HG02884 (cell line): ENCODE data around the gene CST7.
"Not testable (repeated sequence)": the region's sequence is repeated elsewhere in the genome, so short reads cannot be mapped to it uniquely, and the experiment has no call there.

ENCODE experiments used
- ATAC-seq: cut with Tn5 transposase; IDR thresholded peaks from one replicate; pipeline ENCODE4 v1.9.1; 2021; ENCODE audit warnings: mild to moderate bottlenecking, moderate library complexity; ENCODE audit not compliant: unreplicated experiment

CST7 gene, protein sequence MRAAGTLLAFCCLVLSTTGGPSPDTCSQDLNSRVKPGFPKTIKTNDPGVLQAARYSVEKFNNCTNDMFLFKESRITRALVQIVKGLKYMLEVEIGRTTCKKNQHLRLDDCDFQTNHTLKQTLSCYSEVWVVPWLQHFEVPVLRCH

DNA sequence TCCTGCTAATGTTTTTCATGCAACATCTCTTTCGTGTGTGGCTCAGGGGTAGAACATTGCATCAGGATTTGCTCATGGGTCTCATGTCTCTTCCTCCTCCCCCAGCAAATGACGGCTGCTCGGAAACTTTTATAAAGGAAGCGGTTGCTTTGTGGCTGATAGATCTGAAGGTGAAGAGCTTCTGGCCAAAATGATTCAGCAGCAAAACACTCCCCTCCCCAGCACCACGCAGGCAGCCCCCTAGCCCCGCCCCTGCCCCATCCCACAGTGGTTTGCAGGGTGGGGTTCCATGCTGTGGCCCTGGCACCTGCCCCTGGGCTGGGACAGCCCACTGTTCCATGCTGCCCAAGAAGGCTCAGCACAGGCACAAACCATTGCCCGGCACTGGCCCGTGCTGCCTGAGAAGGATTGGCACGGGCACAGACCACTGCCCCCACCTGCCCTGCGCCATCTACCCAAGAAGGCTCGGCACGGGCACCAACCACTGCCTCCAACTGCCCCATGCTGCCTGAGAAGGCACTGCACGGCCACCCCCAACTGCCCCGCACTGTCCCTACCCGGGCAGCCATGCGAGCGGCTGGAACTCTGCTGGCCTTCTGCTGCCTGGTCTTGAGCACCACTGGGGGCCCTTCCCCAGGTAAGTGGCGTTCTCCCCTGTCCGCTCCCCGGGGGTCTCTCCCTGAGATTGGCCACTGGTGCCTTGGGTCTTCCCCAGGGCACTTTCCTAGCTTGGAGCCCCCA is at the start of gene CST7:
TSS of gene CST7 (plus strand) at position 331 of the 741 bp plus-strand sequence. CDS start at position 568, 237 bp downstream.
- ATAC-seq, result peak; percentile 56

DNA sequence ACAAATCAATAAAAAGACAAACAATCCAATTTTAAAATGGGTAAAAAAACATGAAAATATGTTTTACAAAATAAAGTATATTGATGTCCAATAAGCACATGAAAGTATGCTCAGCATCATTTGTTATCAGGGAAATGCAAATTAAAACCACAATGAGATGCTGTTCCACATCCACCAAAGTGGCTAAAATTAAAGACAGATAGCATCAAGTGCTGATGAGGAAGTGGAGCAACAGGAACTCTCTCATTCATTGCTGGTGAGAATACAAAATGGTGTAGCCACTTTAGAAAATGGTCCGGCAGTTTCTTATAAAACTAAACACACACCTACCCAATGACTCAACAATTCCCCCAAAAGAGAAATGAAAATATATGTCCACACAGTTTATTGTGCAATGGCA is 42.3 kb upstream of the CST7 start:
- no peak for ATAC-seq

- ATAC-seq, result no peak
These were observed 40.4 kb upstream of the CST7 start for GRCh38 chr20:24908642-24909041.

GRCh38 chr20:24909086-24909780 is 39.8 kb upstream of the CST7 start:
- no peak for ATAC-seq

DNA sequence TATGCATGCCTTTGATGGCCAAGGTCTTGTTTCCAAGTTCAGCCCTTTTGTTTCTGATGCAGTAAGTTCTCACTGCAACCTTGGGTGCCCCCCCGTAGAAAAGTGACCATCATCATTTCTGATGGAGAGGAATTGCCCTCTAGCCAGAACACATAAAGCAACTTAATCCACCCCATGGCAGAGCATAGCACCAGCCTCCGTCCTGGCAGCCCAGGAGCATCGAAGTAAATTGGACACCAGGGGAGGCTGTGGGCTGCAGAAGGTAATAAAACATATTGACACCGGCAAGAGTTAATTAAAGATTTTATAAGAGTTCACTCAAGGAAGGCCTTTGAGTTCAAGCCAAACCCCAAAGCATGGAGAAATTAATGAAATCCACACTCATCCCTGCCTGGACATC is 39.2 kb upstream of the CST7 start:
- no peak for ATAC-seq

GRCh38 chr20:24910461-24910860 is 38.6 kb upstream of the CST7 start:
- no peak for ATAC-seq

DNA sequence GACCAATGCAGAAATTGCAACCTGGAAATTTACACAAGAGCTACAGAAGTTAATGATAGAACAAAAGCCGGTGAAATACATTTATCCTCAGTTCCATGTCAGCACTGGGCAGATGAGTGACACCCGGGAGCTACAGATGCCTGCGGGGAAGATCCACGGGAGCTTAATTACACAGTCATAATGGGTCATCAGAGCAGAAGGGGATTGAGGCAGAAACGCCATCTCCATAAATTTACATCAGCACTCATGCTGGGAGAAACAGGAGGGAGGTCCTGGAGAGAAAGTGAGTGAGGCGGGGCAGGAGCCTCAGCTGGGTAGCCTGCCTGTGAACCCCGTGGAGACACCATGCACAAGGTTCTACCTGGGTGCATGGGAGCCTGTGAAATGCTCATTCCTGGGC is 37.6 kb upstream of the CST7 start:
- ATAC-seq, result no peak

DNA sequence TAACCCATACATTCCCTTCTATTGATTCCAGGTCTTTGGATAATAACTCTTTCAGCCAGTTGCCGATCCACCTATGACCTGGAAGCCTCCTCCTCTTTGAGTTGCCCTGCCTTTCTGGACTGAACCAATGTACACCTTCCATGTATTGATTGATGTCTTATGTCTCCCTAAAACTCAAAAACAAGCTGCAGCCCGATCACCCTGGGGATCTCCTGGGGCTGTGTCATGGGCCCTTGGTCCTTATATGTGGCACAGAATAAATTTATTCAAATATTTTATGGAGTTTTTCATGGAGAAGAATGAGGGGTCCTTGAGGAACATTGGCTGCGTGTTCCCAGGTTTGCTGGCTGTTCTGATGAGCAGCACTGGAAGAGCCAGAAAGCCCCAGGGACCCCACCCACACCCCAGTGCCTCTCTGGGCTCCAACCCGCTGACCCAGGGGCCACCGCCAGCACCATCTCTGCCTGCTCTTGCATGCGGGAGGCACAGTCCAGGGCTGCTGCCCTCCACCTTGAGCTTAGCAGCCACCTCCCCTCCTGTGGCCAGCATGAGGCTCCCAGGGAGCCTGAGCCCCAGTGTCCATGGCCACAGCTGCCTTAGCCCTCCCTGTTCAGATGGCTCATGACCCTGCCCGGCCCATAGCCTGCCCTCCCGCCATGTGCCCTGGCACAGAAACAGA is 36.5 kb upstream of the CST7 start:
- no peak for ATAC-seq

GRCh38 chr20:24913076-24913628 is 35.9 kb upstream of the CST7 start:
- ATAC-seq, result no peak

- ATAC-seq, result no peak
These were observed 34.5 kb upstream of the CST7 start for GRCh38 chr20:24914388-24915241.

- ATAC-seq, result no peak
These were observed 33.6 kb upstream of the CST7 start for GRCh38 chr20:24915440-24915839.

GRCh38 chr20:24915892-24916291 is 33.2 kb upstream of the CST7 start:
- ATAC-seq, result no peak

DNA sequence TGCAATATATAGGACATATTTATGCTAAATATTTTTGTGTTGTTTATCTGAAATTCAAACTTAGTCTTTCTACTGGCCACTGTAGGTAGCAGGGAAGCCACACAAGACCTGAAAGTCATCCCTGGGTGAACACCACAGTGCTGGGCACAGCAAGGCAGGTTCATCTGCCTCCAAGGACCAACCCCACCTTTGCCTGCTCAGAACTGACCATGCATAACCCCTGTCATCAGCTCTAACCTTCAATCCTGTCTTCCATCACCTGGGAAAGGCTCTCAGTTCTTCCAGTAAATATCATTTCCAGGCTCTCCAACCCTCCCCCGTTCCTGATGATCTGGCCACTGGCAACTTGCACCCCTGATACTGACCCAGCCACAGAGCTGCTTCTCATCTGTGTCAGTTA is 32.7 kb upstream of the CST7 start:
- no peak for ATAC-seq

DNA sequence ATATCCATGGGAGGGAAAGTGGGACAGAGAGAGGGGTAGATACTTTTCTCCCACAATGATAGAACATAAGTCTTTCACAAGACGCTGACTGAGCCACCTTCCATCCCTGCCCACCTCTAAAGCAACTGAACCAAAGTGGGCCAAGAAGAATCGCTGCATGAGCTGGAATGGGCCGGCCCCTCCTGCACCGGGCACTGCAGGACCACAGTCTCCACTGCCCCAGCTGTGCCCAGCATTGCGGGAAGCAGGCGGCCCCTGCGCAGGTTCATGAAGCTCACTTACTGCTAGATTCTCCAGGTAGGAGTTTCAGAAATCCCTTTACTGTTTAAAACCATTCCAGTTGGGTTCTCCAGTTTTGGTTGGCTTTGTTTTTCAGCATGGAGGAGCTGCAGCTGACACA is 32.0 kb upstream of the CST7 start:
- ATAC-seq, result no peak

DNA sequence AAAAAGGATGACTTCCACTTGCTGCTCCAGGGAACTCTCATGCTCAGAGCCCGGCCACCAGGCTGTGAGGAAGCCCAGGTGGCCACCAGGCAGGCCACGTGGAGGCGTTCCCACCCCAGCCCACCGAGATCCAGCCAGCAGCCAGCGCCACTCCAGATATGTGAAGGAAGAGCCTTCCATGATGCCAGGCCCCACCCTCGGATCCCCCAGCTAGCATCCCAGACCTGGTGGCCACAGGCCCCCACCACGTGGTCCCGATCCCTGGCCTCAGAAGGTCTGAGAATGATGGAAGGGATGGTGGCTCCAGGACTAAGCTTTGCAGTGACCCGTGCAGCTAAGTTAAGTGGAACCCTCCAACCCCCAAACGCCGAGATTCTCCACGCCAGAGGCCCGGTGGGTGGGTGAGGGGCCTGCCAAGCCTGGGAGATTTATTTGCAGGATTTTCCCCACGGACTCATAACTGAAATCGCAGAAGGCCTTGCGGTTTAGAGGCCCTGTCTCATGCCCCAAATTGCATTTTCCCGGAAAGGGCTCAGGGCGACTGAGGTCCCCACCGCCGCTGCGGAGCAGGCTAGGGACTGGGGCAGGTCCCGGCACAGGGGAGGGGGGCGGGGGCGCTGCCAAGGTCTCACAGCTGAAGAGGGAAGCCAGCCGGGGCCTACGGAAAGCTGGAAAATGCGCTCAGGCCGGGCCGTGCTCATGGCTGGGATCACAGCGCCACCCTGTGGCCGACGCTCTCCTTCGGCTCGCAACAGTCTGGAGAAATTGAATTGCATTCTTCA is 31.1 kb upstream of the CST7 start:
- no peak for ATAC-seq

DNA sequence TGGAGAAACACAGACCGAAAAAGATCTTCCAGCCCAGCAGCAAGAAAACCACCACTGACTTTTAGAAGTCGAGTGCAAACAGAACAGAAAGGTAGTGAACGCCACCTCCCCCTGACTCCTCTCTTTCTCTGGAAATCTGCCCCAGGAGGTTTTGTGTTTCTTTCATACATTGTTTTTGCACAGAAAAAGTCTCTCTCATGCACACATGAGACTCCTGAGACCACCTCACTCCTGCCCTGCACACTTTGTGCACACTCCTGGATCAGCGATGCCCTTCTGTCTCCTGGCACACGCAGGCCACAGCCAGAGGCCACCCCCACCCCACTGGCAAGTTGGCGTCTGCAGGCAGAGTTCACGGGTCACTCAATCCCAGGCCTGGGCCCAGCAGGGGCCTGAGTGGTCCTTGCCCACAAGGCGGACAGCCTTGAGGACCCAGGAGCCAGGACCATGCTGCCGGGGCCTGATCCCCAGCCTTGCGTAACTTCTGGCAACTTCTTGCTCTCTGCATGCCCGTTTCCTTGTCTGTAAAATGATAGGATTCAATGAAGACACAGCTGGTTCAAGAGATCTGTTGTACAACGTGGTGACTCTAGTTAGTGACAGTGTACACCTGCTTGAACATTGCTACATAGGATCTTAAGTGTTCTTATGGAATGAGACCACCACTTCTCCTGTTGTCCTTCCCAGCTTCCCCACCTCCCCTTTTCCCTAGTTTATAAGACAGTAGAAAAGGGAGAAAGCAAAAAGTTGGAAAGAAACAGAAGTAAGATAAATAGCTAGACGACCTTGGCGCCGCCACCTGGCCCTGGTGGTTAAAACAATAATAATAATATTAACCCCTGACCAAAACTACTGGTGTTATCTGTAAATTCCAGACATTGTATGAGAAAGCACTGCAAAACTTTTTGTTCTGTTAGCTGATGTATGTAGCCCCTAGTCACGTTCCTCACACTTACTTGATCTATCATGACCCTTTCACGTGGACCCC is 30.2 kb upstream of the CST7 start:
- ATAC-seq, result no peak

DNA sequence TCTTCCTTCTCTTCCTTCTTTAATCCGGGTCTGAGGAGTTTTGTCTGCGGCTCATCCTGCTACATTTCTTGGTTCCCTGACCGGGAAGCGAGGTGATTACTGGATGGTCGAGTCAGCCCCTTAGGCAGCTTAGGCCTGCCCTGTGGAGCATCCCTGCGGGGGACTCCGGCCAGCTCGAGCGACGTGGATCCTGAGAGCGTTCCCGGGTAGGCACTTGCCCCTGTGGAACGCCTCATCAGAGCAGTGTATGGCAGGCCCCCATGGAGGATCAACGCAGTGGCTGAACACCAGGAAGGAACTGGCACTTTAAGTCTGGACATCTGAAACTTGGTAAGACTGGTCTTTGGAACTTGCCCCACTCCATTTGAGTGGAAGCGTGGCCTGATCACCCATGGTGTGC is 29.4 kb upstream of the CST7 start:
- ATAC-seq, result not testable (repeated sequence)

GRCh38 chr20:24920706-24921105 is 28.4 kb upstream of the CST7 start:
- ATAC-seq, result not testable (repeated sequence)
